Measurements from ENCODE around the gene FBRSL1.

The FBRSL1 gene

DNA sequence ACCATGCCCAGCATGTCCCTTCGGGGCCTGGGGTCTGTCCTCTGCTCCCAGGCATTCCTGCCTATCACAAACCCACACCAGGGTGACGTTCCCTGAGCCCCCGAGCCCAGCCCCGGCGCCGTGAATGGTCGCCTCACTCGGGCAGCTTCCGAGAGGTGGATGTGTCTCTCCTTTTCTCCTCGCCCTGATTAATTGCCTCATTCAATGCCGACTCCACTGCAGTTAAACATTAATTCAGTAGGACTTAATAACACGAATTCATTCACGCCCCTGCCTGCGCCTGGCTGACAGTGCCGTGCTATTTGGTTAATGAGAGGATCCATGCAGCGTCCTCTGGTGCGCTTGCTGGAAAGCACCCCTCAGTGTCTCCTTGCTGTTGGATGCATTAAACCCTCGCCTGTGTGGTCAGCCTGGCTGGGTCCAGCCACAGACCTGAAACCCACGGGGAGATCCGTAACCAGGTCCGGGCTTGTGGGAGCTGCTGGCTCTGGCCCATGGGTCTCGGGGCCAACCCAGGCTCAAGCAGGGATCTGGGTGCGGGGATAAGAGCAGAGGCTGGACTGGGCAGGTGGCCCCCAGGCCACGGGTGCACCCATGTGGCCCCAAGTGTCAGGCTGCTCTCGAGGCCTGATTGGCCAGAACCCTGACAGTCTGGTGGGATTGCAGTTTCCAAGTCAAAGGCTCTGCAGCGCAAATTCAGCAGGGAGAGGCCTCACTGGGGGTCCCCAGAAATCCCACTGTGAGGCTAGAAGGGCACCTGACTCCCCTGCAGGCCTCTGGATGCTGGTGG is 55.4 kb downstream of the FBRSL1 start:
- DNase-seq: no peak

DNA sequence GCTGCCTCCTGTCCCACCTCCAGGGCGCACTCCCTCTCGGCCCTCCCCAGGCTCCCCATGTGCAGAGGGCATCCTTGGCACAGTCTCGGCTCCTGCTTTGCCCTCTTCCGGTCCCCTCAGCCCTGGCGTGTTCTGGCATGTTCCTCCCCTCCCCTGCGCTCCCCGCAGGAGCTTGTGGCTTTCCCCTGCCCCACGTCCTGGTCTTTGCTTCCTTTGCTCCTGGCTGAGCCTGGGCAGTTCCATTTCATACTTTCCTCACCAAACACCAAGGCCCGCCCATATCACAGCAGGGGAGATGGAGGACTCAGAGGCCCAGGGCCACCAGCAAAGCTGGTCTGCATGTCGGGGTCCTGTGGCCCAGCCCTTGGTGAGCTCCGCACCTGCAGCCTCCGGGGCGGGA is 56.0 kb downstream of the FBRSL1 start:
- no peak for DNase-seq

DNA sequence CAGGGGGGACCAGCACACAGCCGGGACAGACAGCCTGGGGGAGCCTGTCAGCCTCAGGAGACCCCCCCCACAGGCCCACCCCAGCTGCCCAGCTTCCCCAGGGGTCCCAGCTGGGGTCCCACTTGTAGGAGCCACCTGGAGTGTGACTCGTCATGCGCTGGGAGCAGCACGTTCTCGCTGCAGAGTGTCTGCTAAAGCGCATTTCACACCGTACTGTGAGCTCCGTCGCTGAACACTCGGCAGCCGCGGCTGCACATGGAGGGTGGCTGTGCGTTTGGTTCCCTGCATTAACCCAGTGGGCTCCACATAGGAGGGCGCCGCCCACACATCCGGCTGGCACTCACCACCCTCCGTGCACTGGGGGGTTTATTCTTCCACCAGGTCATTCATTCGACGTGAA is 56.7 kb downstream of the FBRSL1 start:
- no peak for DNase-seq

GRCh38 chr12:132547205-132547740 is 57.3 kb downstream of the FBRSL1 start:
- no peak for DNase-seq

DNA sequence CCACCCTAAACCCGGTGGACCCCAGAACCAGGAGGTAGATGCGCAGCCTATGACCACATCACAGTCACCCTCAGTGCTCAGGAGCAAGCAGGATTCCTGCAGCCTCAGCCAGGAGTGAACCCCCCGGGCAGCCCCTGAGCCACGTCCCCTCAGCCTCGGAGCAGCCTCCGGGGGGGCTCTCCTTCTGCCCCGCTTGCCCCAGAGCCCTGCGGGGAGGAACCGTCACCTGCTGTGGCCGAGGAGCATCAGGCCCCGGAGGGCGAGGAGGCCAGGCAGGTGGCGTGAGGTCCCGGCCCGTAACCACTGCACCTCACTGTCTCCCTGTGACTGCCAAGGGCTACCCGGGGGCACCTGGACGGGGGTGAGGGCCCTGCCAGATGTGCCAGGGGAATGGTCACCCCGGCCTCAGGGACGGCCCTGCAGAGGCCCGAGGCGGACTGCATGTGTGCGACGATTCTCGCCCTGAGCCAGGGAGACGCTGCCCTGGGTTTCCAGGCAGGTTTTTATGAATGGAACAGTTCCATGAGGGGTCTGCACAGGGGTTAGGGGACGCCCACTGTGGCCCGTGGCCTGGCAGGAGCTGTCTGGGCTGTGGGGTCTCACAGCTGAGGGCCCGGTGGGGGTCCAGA is 58.6 kb downstream of the FBRSL1 start:
- DNase-seq: no peak

DNA sequence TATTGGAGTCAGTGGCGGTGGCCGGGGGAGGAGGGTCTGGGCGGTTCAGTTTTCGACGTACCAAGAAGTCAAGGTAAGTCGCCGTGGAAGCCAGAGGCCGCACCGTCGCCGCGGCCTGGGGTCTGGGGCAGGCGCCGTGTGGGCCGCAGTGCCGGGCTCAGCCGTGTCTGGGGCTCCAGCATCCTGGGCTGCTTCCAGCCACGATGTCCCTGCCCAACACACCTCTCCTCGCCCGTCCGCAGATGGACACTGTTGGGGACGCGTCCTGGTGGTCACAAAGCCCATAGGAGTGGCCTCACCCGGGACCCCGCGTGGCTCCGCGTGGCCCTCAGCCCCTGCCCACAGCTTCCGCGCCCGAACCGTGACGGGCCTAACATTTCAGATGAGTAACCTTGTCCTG is 59.1 kb downstream of the FBRSL1 start:
- DNase-seq: no peak

- no peak for DNase-seq
These were observed 60.3 kb downstream of the FBRSL1 start for GRCh38 chr12:132550014-132550802.

GRCh38 chr12:132550830-132551640 is 61.1 kb downstream of the FBRSL1 start:
- no peak for DNase-seq

GRCh38 chr12:132551641-132552031 is 61.7 kb downstream of the FBRSL1 start:
- no peak for DNase-seq

DNA sequence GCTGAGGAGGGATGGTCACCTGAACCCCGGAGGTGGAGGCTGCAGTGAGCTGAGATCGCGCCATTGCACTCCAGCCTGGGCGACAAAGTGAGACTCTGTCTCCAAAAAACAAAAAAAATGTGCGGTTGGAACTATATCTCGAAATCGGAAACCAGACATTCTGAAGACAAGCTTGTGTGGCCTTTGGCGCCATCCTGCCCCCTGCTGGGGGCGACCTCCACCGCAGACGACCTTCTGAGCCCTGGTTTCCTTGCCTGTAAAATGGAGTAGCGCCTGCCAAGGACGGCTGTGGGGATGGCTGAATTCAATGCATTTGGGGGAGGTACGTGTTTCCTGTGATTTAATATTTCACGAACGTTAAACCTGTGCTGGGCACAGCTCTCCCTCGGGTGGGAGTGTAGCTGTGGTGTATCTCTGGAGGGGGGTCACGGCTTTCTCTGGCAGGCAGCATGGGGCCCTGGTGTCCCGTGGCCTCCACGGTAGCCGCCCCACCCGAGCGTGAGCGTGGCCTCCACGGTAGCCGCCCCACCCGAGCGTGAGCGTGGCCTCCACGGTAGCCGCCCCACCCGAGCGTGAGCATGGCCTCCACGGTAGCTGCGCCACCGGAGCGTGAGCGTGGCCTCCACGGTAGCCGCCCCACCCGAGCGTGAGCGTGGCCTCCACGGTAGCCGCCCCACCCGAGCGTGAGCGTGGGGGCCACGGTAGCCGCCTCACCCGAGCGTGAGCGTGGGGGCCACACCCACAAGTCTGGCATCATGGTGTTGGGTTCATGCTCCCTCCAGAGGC is 65.1 kb downstream of the FBRSL1 start:
- peak; percentile 90 for DNase-seq

GRCh38 chr12:132555686-132556085 is 65.7 kb downstream of the FBRSL1 start:
- no peak for DNase-seq

GRCh38 chr12:132556216-132556615 is 66.3 kb downstream of the FBRSL1 start:
- DNase-seq: no peak

GRCh38 chr12:132556801-132557200 is 66.8 kb downstream of the FBRSL1 start:
- no peak for DNase-seq

GRCh38 chr12:132557291-132558015 is 67.5 kb downstream of the FBRSL1 start:
- DNase-seq: no peak

GRCh38 chr12:132558042-132558856 is 68.3 kb downstream of the FBRSL1 start:
- DNase-seq: no peak

- no peak for DNase-seq
These were observed 69.1 kb downstream of the FBRSL1 start for GRCh38 chr12:132558861-132559623.

DNA sequence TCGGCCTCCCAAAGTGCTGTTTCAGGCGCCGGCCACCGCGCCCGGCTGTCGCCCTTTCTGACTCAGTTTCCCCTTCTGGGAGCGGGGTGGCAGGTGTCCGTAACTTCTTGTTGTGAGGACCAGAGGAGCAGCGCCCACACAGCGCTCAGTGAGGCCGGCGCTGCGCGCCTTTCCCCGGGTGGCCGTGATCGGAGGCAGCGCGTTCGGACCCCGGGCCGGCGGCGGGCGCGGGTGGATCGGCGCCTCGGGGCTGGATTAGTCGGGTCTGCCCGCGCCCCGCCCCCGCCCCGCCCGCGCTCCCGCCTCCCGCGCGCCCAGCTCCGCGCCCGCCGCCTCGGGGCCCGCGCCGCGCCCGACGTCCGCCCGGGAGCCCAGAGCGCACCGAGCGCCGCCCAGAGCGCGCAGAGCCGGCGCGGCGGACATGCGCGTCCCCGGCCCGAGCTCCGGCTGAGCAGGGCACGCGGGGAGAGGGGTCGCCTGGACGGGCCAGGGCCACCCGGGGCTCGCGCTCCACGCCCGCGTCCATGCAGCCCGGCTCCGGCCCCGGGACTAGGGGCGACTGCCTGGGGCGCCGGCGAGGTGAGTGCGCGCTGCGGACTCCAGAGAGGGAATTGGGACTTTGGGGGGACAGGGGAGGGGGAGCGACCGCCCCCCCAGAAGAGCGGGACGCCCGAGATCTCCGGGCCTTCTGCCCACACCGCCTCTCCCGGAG is 69.9 kb downstream of the FBRSL1 start:
- peak; percentile 97 for DNase-seq

DNA sequence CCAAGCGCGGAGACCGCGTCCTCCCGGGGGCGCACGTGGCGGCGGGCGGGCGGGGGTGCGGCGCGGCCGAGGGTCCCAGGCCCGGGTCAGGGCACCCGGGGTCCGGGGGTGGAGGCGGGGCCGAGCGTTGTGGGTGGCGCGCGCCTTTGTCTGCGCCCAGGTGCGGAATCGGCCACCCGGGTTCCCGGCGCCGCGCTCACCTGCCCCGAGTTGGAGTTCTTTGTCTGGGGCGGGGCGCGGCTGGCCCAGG is 70.3 kb downstream of the FBRSL1 start:
- no peak for DNase-seq
